Measurements from ENCODE around the gene SPAAR. TPM values are rescaled to one million over a fixed set of nuclear protein-coding genes. Genes with fewer than 3 reads are reported as not detected.

SPAAR gene
- total and polyA plus RNA-seq, 9 of the 15 experiments (the other 6 are each of a cell fraction or from before 2014, with no cell fraction given) = not detected

DNA sequence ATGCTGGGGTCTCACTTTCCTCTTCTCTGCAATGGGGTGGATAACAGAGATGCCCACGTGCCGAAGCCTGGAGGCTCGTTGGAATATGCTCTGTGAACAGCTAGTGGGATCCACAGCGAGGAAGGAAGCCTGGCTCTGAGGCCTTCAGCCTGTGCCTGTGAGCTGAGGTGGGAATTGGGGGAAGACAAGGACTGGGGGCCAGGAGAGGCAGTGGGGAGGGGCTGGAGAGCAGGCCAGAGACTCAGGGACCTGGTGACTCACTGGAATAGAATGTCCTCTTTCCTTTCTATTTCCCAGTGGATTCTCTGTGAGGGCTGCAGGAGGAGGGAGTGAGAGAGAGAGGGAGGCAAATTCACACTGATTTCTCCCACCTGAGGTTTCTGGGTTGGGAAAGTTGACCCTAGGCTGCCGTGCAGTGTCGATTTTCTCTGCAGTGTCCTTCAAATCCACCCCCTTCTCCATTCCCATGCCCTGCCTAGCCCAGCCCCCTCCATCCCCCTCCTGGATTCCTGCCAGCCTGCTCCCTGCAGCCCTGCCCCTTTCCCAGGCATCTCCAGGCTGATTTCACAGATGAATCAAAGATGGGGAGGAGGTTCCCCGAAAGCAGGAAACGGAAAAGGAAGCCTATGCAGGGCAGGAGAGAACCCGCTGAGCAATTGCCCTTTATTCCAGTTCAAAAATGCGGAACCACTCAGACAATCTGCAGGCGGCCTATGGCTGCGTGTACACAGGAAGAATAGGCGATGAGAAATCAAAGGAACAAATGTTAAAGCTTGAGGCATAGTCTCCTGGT, 1.4 kb upstream of the SPAAR start:
- H4K20me1 ChIP-seq (replicated peaks; ENCODE audit: control insufficient read depth, insufficient read depth, low read length) = no peaks in the 10 kb centered on the region

DNA sequence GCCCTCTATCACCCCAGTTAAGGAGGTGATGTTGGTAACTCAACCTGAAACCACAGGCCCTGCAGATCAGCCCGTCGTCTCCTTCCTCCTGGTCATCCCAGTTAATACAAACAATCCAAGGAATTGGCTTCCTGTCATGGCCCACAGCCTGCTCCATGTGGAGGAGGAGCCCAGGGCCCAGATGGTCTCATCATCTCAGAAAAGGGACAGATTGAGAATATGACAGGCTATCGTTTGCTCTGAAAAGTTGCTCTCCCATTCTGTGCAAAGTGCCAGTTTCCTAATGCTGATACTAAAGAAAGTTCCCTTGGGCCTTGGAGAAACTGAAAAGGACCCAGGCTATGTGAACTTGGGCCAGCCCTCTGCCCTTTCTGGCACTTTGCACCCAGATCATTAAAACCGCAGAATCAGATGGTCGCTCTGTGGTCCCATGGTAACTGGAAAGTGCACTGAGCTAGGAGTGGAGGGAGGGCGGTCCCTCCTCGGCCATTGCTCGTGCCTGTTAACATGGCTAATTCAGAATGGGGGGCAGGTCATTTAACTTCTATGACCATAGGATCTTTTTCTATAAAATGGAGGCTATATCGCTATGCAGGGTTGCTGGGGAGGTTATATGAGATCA, 675 bp upstream of the SPAAR start:
- H3K9me3 ChIP-seq (replicated peaks; ENCODE audit: control insufficient read depth, insufficient read depth, low read depth, low read length) = no peaks in the 10 kb centered on the region
- no peaks in the 10 kb centered on the region for H3K9me1 ChIP-seq (ENCODE audit: control insufficient read depth, insufficient read depth, low read length)
- no peaks in the 10 kb centered on the region for H3K27me3 ChIP-seq (ENCODE audit: control insufficient read depth in 2 of 2, insufficient read depth in 2 of 2, low read length in 2 of 2)
- H3K79me2 ChIP-seq (ENCODE audit: control insufficient read depth, insufficient read depth, low read length) = no peaks in the 10 kb centered on the region
- H3K9ac ChIP-seq (ENCODE audit: insufficient read depth in 1 of 2, low read depth in 2 of 2, low read length in 2 of 2) = no peak overlapping the region
- DNase-seq (ENCODE audit: extremely low read depth in 1 of 4, low spot score in 3 of 4) (no peak), FAIRE-seq (no peak), ATAC-seq (no peak)
- TF ChIP-seq, protein P1, sequence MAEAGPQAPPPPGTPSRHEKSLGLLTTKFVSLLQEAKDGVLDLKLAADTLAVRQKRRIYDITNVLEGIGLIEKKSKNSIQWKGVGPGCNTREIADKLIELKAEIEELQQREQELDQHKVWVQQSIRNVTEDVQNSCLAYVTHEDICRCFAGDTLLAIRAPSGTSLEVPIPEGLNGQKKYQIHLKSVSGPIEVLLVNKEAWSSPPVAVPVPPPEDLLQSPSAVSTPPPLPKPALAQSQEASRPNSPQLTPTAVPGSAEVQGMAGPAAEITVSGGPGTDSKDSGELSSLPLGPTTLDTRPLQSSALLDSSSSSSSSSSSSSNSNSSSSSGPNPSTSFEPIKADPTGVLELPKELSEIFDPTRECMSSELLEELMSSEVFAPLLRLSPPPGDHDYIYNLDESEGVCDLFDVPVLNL (CRISPR knock-in tag; IDR thresholded peaks at IDR 0.05; ENCODE audit: low read depth) = no peak
- TF ChIP-seq MTA1 (IDR thresholded peaks at IDR 0.05; ENCODE audit: borderline replicate concordance) = no peak
- WGBS (ENCODE audit: insufficient coverage, low coverage, missing lambda C conversion rate) = 66% methylated on average over 7 of the region's 9 CpGs
- in situ Hi-C loops (cut with MboI) = no loop called here
- ChIA-PET CTCF (ENCODE audit: low intra/inter-chr PET ratio) (no interaction called here), POLR2A (no interaction called here)
- no TSS peak for BruUV-seq (replicated peaks)
- no peak overlapping the region for H3K4me2 ChIP-seq (ENCODE audit: insufficient read depth, low read length)
- no peak overlapping the region for H3K4me3 ChIP-seq
- no peaks in the 10 kb centered on the region for H3K36me3 ChIP-seq (ENCODE audit: control insufficient read depth, insufficient read depth, low read length)
- H2AFZ ChIP-seq (ENCODE audit: low read depth, low read length) = no peak overlapping the region
- H3K27ac ChIP-seq (ENCODE audit: extremely low read depth, low read depth, low read length) = no peak overlapping the region
- no peaks in the 10 kb centered on the region for H4K20me1 ChIP-seq (replicated peaks; ENCODE audit: control insufficient read depth, insufficient read depth, low read length)
- intact Hi-C loops (cut with micrococcal nuclease) = no loop called here
- H3K4me1 ChIP-seq (replicated peaks in 1 of 2; ENCODE audit: control insufficient read depth in 2 of 2, insufficient read depth in 2 of 2, low read length in 2 of 2) = peaks cover 9 to 46% of the 10 kb centered on the region in 2 experiments; a peak in 4 of 5 replicates

More for the DNA sequence above, 1.4 kb upstream of the SPAAR start:
- peak in 1 of 4 experiments; percentile 24 for DNase-seq (ENCODE audit: extremely low read depth in 1 of 4, low spot score in 3 of 4)
- Histone ChIP-seq H3K9me1 (ENCODE audit: control insufficient read depth, insufficient read depth, low read length) (no peaks in the 10 kb centered on the region), H3K27ac (ENCODE audit: extremely low read depth, low read depth, low read length) (no peak overlapping the region), H3K9me3 (replicated peaks; ENCODE audit: control insufficient read depth, insufficient read depth, low read depth, low read length) (no peaks in the 10 kb centered on the region), H3K4me1 (replicated peaks in 1 of 2; ENCODE audit: control insufficient read depth in 2 of 2, insufficient read depth in 2 of 2, low read length in 2 of 2) (peaks cover 7 to 45% of the 10 kb centered on the region in 2 experiments; a peak in 4 of 5 replicates), H2AFZ (ENCODE audit: low read depth, low read length) (no peak overlapping the region), H3K9ac (ENCODE audit: insufficient read depth in 1 of 2, low read depth in 2 of 2, low read length in 2 of 2) (peak overlapping the region in 1 of 2 experiments; percentile 58; a peak in 1 of 4 replicates), H3K4me2 (ENCODE audit: insufficient read depth, low read length) (no peak overlapping the region), H3K4me3 (no peak overlapping the region), H3K27me3 (ENCODE audit: control insufficient read depth in 2 of 2, insufficient read depth in 2 of 2, low read length in 2 of 2) (no peaks in the 10 kb centered on the region), H3K36me3 (ENCODE audit: control insufficient read depth, insufficient read depth, low read length) (no peaks in the 10 kb centered on the region), H3K79me2 (ENCODE audit: control insufficient read depth, insufficient read depth, low read length) (no peaks in the 10 kb centered on the region)
- in situ Hi-C loops (cut with MboI) = no loop called here
- peak; percentile 31; the same call in 1 of the 2 replicates for TF ChIP-seq JUND (IDR thresholded peaks at IDR 0.05; ENCODE audit: borderline replicate concordance, low read depth, low read length)
- no peak for TF ChIP-seq JUND (tag; IDR thresholded peaks at IDR 0.05; ENCODE audit: borderline replicate concordance, low read depth, low read length)
- no peak for TF ChIP-seq POLR2AphosphoS2 (IDR thresholded peaks at IDR 0.05; ENCODE audit: low read length)
- TF ChIP-seq NFIC (IDR thresholded peaks at IDR 0.05) = peak; percentile 64
- intact Hi-C loops (cut with micrococcal nuclease) = no loop called here
- 43% methylated on average over 7 of the region's 13 CpGs for WGBS (ENCODE audit: insufficient coverage, low coverage, missing lambda C conversion rate)
- no TSS peak for BruUV-seq (replicated peaks)
- no peak for ATAC-seq
- ChIA-PET CTCF (ENCODE audit: low intra/inter-chr PET ratio) (no interaction called here), POLR2A (interaction anchor here (0.9 kb wide), 1 partner anchor 176 kb away, joined by 4 read pairs; the partner anchor contains the start of genes CREB3 and TLN1)
- no peak for FAIRE-seq

Measured in K562 (cell line).